Nephron progenitor cell (in vitro differentiated cells): ENCODE results near the gene CLIC3.

ENCODE experiments used
- DNase-seq: peaks from one replicate; pipeline ENCODE4 v3.0.0; 2021
- H3K27ac Mint-ChIP-seq: 2 replicates; pipeline ENCODE4 v1.8.0; 2021; ENCODE audit warnings: mild to moderate bottlenecking, moderate library complexity, mixed read lengths
- H3K27me3 Mint-ChIP-seq: 2 replicates; pipeline ENCODE4 v1.8.0; 2021; ENCODE audit warnings: mild to moderate bottlenecking, low read depth, mixed read lengths; ENCODE audit not compliant: poor library complexity
- H3K36me3 Mint-ChIP-seq: 2 replicates; pipeline ENCODE4 v1.8.0; 2021; ENCODE audit warnings: low read depth, mixed read lengths
- H3K4me1 Mint-ChIP-seq: 2 replicates; pipeline ENCODE4 v1.8.0; 2021; ENCODE audit warnings: mixed read lengths
- H3K4me3 Mint-ChIP-seq: 2 replicates; pipeline ENCODE4 v1.8.0; 2021; ENCODE audit warnings: mild to moderate bottlenecking, moderate library complexity, mixed read lengths
- H3K9me3 Mint-ChIP-seq: 2 replicates; pipeline ENCODE4 v1.8.0; 2021; ENCODE audit warnings: mild to moderate bottlenecking, moderate library complexity, mixed read lengths
- TF ChIP-seq, protein P1 (sequence below): fragments of 200-600 bp; sonication (generic); IDR thresholded peaks from 2 replicates; pipeline ENCODE4 v1.5.0; 2021; ENCODE audit warnings: antibody characterized with exemption

Gene CLIC3

DNA sequence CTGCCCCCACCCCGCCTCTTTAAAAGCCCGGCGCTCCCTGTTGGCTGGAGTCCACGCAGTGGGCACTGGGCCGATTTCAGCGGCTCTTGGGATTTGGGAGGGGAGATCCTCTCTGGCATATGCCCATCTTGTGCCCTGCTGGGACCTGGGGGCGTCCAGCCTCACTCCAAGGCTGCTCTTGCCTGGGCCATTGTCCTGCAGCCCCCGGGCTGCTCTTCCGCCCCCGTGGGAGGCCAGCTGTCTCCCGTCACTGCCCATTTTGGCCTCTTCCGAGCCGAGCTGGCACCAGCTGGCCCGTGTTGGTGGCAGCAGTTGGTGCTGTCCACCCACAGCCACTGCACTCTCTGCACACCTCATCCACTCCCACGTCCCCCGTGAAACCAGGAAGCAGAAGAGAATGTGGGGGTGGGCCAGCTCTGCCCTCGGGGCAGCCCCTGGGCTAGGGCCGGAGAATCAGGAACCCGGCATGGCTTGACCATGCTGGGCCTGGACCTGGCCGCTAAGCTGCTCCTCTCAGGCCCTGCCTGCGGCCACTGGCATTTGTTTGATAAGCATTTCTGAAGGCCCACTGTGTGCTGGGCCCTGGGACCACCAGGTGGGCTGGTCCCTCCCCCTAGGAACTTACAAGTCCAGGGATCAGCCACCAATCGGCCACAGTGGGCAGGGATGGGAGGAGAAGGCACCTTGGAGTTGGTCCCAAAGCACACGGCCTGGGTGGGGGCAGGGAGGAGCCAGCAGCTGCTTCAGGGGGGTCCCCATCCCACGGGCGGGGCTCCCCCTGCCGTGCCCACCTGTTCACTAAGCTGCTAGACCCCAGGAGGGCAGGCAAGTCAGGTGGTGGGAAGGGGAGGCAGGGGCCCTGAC, 49.1 kb downstream of the CLIC3 start:
- Mint-ChIP-seq H3K27ac (no peak overlapping the region), H3K27me3 (peaks cover 13% of the 10 kb centered on the region), H3K36me3 (no peaks in the 10 kb centered on the region), H3K9me3 (no peaks in the 10 kb centered on the region), H3K4me1 (peaks cover 4% of the 10 kb centered on the region), H3K4me3 (no peak overlapping the region)
- no peak for DNase-seq
- TF ChIP-seq, protein P1, sequence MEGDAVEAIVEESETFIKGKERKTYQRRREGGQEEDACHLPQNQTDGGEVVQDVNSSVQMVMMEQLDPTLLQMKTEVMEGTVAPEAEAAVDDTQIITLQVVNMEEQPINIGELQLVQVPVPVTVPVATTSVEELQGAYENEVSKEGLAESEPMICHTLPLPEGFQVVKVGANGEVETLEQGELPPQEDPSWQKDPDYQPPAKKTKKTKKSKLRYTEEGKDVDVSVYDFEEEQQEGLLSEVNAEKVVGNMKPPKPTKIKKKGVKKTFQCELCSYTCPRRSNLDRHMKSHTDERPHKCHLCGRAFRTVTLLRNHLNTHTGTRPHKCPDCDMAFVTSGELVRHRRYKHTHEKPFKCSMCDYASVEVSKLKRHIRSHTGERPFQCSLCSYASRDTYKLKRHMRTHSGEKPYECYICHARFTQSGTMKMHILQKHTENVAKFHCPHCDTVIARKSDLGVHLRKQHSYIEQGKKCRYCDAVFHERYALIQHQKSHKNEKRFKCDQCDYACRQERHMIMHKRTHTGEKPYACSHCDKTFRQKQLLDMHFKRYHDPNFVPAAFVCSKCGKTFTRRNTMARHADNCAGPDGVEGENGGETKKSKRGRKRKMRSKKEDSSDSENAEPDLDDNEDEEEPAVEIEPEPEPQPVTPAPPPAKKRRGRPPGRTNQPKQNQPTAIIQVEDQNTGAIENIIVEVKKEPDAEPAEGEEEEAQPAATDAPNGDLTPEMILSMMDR: no peak

- no peaks in the 10 kb centered on the region for H3K9me3 Mint-ChIP-seq
- H3K27ac Mint-ChIP-seq: no peak overlapping the region
- H3K4me3 Mint-ChIP-seq: no peak overlapping the region
- H3K27me3 Mint-ChIP-seq: peaks cover 13% of the 10 kb centered on the region
- DNase-seq: no peak
- TF ChIP-seq, protein P1: no peak
- H3K36me3 Mint-ChIP-seq: no peaks in the 10 kb centered on the region
- H3K4me1 Mint-ChIP-seq: peaks cover 4% of the 10 kb centered on the region
These were observed 49.9 kb downstream of the CLIC3 start for GRCh38 chr9:136946228-136947027.

- no peaks in the 10 kb centered on the region for H3K36me3 Mint-ChIP-seq
- no peaks in the 10 kb centered on the region for H3K9me3 Mint-ChIP-seq
- peaks cover 4% of the 10 kb centered on the region for H3K4me1 Mint-ChIP-seq
- no peak overlapping the region for H3K27ac Mint-ChIP-seq
- no peak overlapping the region for H3K4me3 Mint-ChIP-seq
- no peak for DNase-seq
- TF ChIP-seq, protein P1: no peak
- peaks cover 13% of the 10 kb centered on the region for H3K27me3 Mint-ChIP-seq
These were observed 50.8 kb downstream of the CLIC3 start for GRCh38 chr9:136945333-136946227.
